GM23248 (cell line): ENCODE measurements around the gene ICAM5. TPM values are rescaled to one million over a fixed set of nuclear protein-coding genes. Genes with fewer than 3 reads are reported as not detected.

ENCODE experiments used
- DNase-seq: peaks from one replicate; pipeline ENCODE4 v3.0.0-alpha.2; 2015
- H2AFZ ChIP-seq: fragments of 200-600 bp; sonication (generic); 2 replicates; pipeline ENCODE4 v1.6.1; 2016; ENCODE audit warnings: antibody characterized with exemption
- H3F3A ChIP-seq: fragments of 200-600 bp; sonication (generic); 2 replicates; pipeline ENCODE4 v1.6.1; 2016; ENCODE audit warnings: mild to moderate bottlenecking, antibody characterized with exemption, mixed run types; ENCODE audit not compliant: insufficient read depth
- H3K27ac ChIP-seq: fragments of 200-600 bp; sonication (generic); 2 replicates; pipeline ENCODE4 v1.5.1; 2016; ENCODE audit warnings: mild to moderate bottlenecking
- H3K27me3 ChIP-seq: fragments of 200-600 bp; sonication (generic); replicated peaks from 2 replicates; pipeline ENCODE4 v1.6.1; 2016; ENCODE audit warnings: mild to moderate bottlenecking; ENCODE audit not compliant: insufficient read depth
- H3K36me3 ChIP-seq: fragments of 200-600 bp; sonication (generic); 2 replicates; pipeline ENCODE4 v1.6.1; 2016; ENCODE audit warnings: low read depth, mild to moderate bottlenecking
- H3K4me1 ChIP-seq: fragments of 200-600 bp; sonication (generic); 2 replicates; pipeline ENCODE4 v1.6.1; 2016; ENCODE audit warnings: mild to moderate bottlenecking; ENCODE audit not compliant: insufficient read depth
- H3K4me2 ChIP-seq: fragments of 200-600 bp; sonication (generic); one replicate; pipeline ENCODE4 v1.6.1; 2016; ENCODE audit warnings: mild to moderate bottlenecking; ENCODE audit not compliant: unreplicated experiment
- H3K4me3 ChIP-seq: fragments of 200-600 bp; sonication (generic); 2 replicates; pipeline ENCODE4 v1.5.1; 2016; ENCODE audit warnings: mild to moderate bottlenecking
- H3K79me2 ChIP-seq: fragments of 200-600 bp; sonication (generic); 2 replicates; pipeline ENCODE4 v1.6.1; 2016; ENCODE audit warnings: mild to moderate bottlenecking; ENCODE audit not compliant: insufficient read depth
- H3K9ac ChIP-seq: fragments of 200-600 bp; sonication (generic); 2 replicates; pipeline ENCODE4 v1.6.1; 2016; ENCODE audit warnings: mild to moderate bottlenecking
- H3K9me2 ChIP-seq: fragments of 200-600 bp; sonication (generic); 2 replicates; pipeline ENCODE4 v1.6.1; 2016; ENCODE audit warnings: mixed run types, mild to moderate bottlenecking, moderate library complexity; ENCODE audit not compliant: insufficient read depth
- H3K9me3 ChIP-seq: fragments of 200-600 bp; sonication (generic); one replicate; pipeline ENCODE4 v1.6.1; 2017; ENCODE audit warnings: low read depth
- H4K20me1 ChIP-seq: fragments of 200-600 bp; sonication (generic); 2 replicates; pipeline ENCODE4 v1.6.0; 2016; ENCODE audit not compliant: insufficient read depth
- EZH2 ChIP-seq: fragments of 200-600 bp; sonication (generic); IDR thresholded peaks from 2 replicates; pipeline ENCODE4 v1.6.1; 2018; ENCODE audit warnings: antibody characterized with exemption, mild to moderate bottlenecking; ENCODE audit not compliant: insufficient read depth, poor library complexity, severe bottlenecking
- EZH2phosphoT487 ChIP-seq: fragments of 200-600 bp; sonication (generic); IDR thresholded peaks from 2 replicates; pipeline ENCODE4 v1.6.1; 2018; ENCODE audit warnings: antibody characterized with exemption, moderate library complexity, mild to moderate bottlenecking, low read depth; ENCODE audit not compliant: insufficient read depth
- WGBS, 2 experiments: methylation state at CpG; one replicate each; pipeline ENCODE4 v1.1.6; 2015 to 2017; ENCODE audit warnings: low lambda C conversion rate in 2 of 2, low coverage in 1 of 2; ENCODE audit errors: missing lambda C conversion rate in 2 of 2; 5-methylcytosine and 5-hydroxymethylcytosine counted together
- in situ Hi-C: fragments of 300-500 bp; cut with MboI; formaldehyde crosslinking; loops from 2 replicates; pipeline ENCODE4 v1.15.0; 2020
- polyA plus RNA-seq: library from polyadenylated mRNA; unstranded; fragments of >200 nt; fragmentation: Nextera tagmentation; extraction: Ambion mirVana; gene quantifications from 2 replicates; pipeline ENCODE4 v1.2.1, GENCODE V29; 2016
- total RNA-seq: library from RNA; depleted of rRNA; stranded (reverse); fragments of >200 nt; shearing (Covaris generic); gene quantifications from 2 replicates; pipeline ENCODE4 v1.2.3, GENCODE V29; 2014

ICAM5 gene
- total and polyA plus RNA-seq, 2 experiments from 2014 or later: 9.8 to 48.7 TPM

- TF ChIP-seq EZH2: no peak
- no peak for TF ChIP-seq EZH2phosphoT487
- Histone ChIP-seq H3K4me2 (peak overlapping the region; percentile 45), H3K27ac (no peak overlapping the region), H3K79me2 (no peaks in the 10 kb centered on the region), H3K4me3 (peak overlapping the region; percentile 41), H3F3A (no peaks in the 10 kb centered on the region), H2AFZ (no peak overlapping the region), H3K9me3 (no peaks in the 10 kb centered on the region), H3K36me3 (no peaks in the 10 kb centered on the region), H3K4me1 (no peaks in the 10 kb centered on the region; the same call in 1 of the 2 replicates), H3K27me3 (no peaks in the 10 kb centered on the region), H4K20me1 (no peaks in the 10 kb centered on the region), H3K9me2 (no peaks in the 10 kb centered on the region), H3K9ac (no peak overlapping the region)
- in situ Hi-C loops: no loop called here
- 17 to 18% methylated on average over 30 to 48 of the region's 48 CpGs for WGBS, 2 experiments
- DNase-seq: peak; percentile 46
Observed at GRCh38 chr19:10295305-10295846, 5.6 kb downstream of the ICAM5 start.

- Histone ChIP-seq H3K9me3 (no peaks in the 10 kb centered on the region), H3K9ac (no peak overlapping the region), H3K4me2 (peak overlapping the region; percentile 45)
Observed at GRCh38 chr19:10295847-10296591, 6.3 kb downstream of the ICAM5 start.

GRCh38 chr19:10299545-10300458 is 10.1 kb downstream of the ICAM5 start:
- H3K36me3 ChIP-seq: no peaks in the 10 kb centered on the region

More at GRCh38 chr19:10295847-10296591, 6.3 kb downstream of the ICAM5 start:
- in situ Hi-C loops: no loop called here
- Histone ChIP-seq H2AFZ (no peak overlapping the region), H3K79me2 (no peaks in the 10 kb centered on the region), H3K27ac (no peak overlapping the region), H3K4me1 (no peaks in the 10 kb centered on the region; the same call in 1 of the 2 replicates), H3K9me2 (no peaks in the 10 kb centered on the region), H3K4me3 (peak overlapping the region; percentile 41), H3K36me3 (no peaks in the 10 kb centered on the region), H3K27me3 (no peaks in the 10 kb centered on the region), H4K20me1 (no peaks in the 10 kb centered on the region), H3F3A (no peaks in the 10 kb centered on the region)
- DNase-seq: peak; percentile 18
- WGBS, 2 experiments: 15 to 23% methylated on average over 37 to 50 of the region's 58 CpGs
- TF ChIP-seq EZH2: no peak
- no peak for TF ChIP-seq EZH2phosphoT487

GRCh38 chr19:10305139-10305806 is 15.5 kb downstream of the ICAM5 start:
- peak overlapping the region; percentile 71 for H3K4me2 ChIP-seq
- in situ Hi-C loops: no loop called here

More at GRCh38 chr19:10299545-10300458, 10.1 kb downstream of the ICAM5 start:
- Histone ChIP-seq H3K4me1 (peaks cover 14% of the 10 kb centered on the region), H3K9ac (no peak overlapping the region), H3K79me2 (no peaks in the 10 kb centered on the region), H3K4me2 (no peak overlapping the region), H3K9me2 (no peaks in the 10 kb centered on the region), H3K27ac (no peak overlapping the region), H2AFZ (no peak overlapping the region; the same call in 1 of the 2 replicates), H3F3A (peaks cover 3% of the 10 kb centered on the region; the same call in 1 of the 2 replicates), H3K4me3 (no peak overlapping the region), H3K9me3 (no peaks in the 10 kb centered on the region), H3K27me3 (no peaks in the 10 kb centered on the region), H4K20me1 (no peaks in the 10 kb centered on the region)
- no peak for DNase-seq
- no peak for TF ChIP-seq EZH2
- no peak for TF ChIP-seq EZH2phosphoT487
- in situ Hi-C loops: no loop called here
- 48 to 50% methylated on average over 13 to 14 of the region's 14 CpGs for WGBS, 2 experiments

More at GRCh38 chr19:10305139-10305806, 15.5 kb downstream of the ICAM5 start:
- TF ChIP-seq EZH2phosphoT487 (no peak), EZH2 (no peak)
- no peaks in the 10 kb centered on the region for H4K20me1 ChIP-seq
- peak overlapping the region; percentile 47; the same call in 1 of the 2 replicates for H3K9ac ChIP-seq
- no peaks in the 10 kb centered on the region for H3K27me3 ChIP-seq
- H3K9me2 ChIP-seq: no peaks in the 10 kb centered on the region
- H2AFZ ChIP-seq: peak overlapping the region; percentile 75
- H3K27ac ChIP-seq: peak overlapping the region; percentile 47
- peak; percentile 87 for DNase-seq
- no peaks in the 10 kb centered on the region for H3K79me2 ChIP-seq
- WGBS, 2 experiments: 78 to 83% methylated on average over 16 to 17 of the region's 17 CpGs
- H3K4me3 ChIP-seq: 0 out of 2 replicates have a peak overlapping the region, but pooled peaks have one; percentile 18
- H3K4me1 ChIP-seq: peaks cover 27% of the 10 kb centered on the region
- H3K36me3 ChIP-seq: no peaks in the 10 kb centered on the region
- peaks cover 3% of the 10 kb centered on the region; the same call in 1 of the 2 replicates for H3F3A ChIP-seq
- H3K9me3 ChIP-seq: no peaks in the 10 kb centered on the region
